HAP-1 (cell line): ENCODE results near the gene KCTD1.
A peak's percentile ranks its signal among the peaks of the same experiment; 100 is the strongest.

Source experiments
- DNase-seq, 2 experiments: peaks; one replicate each; pipeline ENCODE4 v3.0.0-alpha.2; 2016 to 2020; ENCODE audit warnings: low spot score in 2 of 2
- H3K27me3 ChIP-seq: fragments of 250-450 bp; sonication (Bioruptor Pico); 2 replicates; pipeline ENCODE4 v1.5.1; 2020; ENCODE audit warnings: low read depth, mild to moderate bottlenecking, moderate library complexity
- H3K36me3 ChIP-seq: fragments of 250-450 bp; sonication (Bioruptor Pico); replicated peaks from 2 replicates; pipeline ENCODE4 v1.5.1; 2020; ENCODE audit warnings: mild to moderate bottlenecking
- H3K4me1 ChIP-seq: fragments of 250-450 bp; sonication (Bioruptor Pico); 2 replicates; pipeline ENCODE4 v1.5.1; 2020; ENCODE audit warnings: mild to moderate bottlenecking
- H3K4me3 ChIP-seq: fragments of 250-450 bp; sonication (Bioruptor Pico); 2 replicates; pipeline ENCODE4 v1.5.1; 2020; ENCODE audit warnings: mild to moderate bottlenecking, moderate library complexity
- H3K9me3 ChIP-seq: fragments of 250-450 bp; sonication (Bioruptor Pico); 2 replicates; pipeline ENCODE4 v1.5.1; 2020; ENCODE audit warnings: mild to moderate bottlenecking, moderate library complexity
- in situ Hi-C: fragments of 300-500 bp; cut with MboI; formaldehyde crosslinking; loops from 3 replicates; pipeline ENCODE4 v1.14.3; 2020; ENCODE audit warnings: low sequenced_read_pairs, inconsistent platforms, mixed read lengths

KCTD1 gene

GRCh38 chr18:26544451-26544850 lies 3.9 kb downstream of the KCTD1 start:
- no peak for DNase-seq
- in situ Hi-C loops: no loop called here
- H3K4me3 ChIP-seq: no peak overlapping the region
- peaks cover 19% of the 10 kb centered on the region for H3K4me1 ChIP-seq
- H3K9me3 ChIP-seq: no peaks in the 10 kb centered on the region
- no peaks in the 10 kb centered on the region for H3K27me3 ChIP-seq
- no peaks in the 10 kb centered on the region; the same call in 1 of the 2 replicates for H3K36me3 ChIP-seq

DNA sequence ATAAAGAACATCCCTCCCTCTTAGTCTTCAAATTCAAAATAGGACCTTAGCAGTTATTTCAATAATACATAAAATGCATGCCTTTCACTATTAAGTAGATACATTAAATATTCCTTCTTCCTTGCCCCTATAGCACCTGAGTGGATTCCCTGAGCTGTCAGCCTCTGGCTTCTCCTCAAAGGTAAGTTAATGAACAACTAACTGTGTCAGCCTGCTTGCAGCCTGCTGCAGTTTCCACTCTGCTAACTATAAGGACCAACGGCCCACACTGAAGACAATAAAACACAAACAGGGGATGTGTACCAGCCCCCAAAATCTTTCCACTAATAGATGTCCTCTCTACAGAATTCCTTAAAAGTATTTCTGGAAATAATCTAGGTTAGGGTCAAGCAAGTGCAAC lies 5.0 kb downstream of the KCTD1 start:
- in situ Hi-C loops: no loop called here
- peaks cover 19% of the 10 kb centered on the region for H3K4me1 ChIP-seq
- no peaks in the 10 kb centered on the region for H3K9me3 ChIP-seq
- H3K36me3 ChIP-seq: no peaks in the 10 kb centered on the region; the same call in 1 of the 2 replicates
- DNase-seq: no peak
- no peaks in the 10 kb centered on the region for H3K27me3 ChIP-seq
- no peak overlapping the region for H3K4me3 ChIP-seq

DNA sequence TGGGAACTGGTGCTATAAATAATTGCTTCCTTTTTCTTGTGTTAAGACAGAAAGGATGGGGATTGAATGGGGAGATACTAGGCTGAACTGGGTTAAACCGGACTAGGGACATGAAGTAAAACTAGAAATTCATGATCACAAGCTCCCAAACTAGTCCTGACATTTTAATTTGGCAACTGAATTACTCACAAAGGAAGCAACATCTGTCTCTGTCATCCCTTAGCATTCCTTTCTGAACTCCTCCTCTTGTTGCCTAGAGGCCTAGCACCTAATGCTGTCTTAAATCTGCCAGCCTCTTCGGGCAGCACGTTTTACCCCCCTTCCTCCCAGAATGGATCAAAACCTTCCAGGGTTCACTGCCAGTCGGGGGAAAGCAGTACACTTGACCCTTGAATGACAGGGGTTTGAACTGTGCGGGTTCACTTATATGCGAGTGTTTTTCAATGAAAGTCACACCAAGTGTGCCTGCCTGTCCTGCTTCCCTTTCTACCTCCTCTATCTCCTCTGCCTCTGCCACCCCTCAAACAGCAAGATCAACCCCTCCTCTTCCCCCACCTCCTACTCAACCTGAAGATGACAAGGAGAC lies 8.2 kb downstream of the KCTD1 start:
- in situ Hi-C loops: no loop called here
- Histone ChIP-seq H3K27me3 (no peaks in the 10 kb centered on the region), H3K4me3 (no peak overlapping the region), H3K4me1 (peaks cover 11% of the 10 kb centered on the region), H3K9me3 (no peaks in the 10 kb centered on the region), H3K36me3 (no peaks in the 10 kb centered on the region)
- DNase-seq: no peak

DNA sequence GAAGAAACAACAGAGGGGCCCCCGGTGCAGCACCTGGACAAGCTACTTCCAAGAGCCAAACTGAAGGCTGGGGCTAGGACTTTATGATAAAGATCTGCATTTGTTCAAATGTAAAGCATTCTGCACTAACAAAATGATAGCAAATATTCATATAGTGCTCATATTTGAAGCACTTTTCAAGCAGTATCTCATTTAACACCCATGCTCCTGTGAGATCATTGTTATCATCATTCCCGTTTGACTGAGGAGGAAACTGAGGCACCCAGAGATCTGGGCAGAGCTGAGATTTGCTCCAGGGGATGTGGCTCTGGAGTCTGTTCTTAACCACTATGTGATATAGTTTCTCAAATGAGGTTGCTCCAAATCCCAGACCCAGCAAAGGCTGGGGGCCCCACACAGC lies 9.8 kb downstream of the KCTD1 start:
- Histone ChIP-seq H3K4me1 (peaks cover under 1% of the 10 kb centered on the region; the same call in 1 of the 2 replicates), H3K9me3 (no peaks in the 10 kb centered on the region), H3K36me3 (no peaks in the 10 kb centered on the region), H3K27me3 (no peaks in the 10 kb centered on the region), H3K4me3 (no peak overlapping the region)
- in situ Hi-C loops: no loop called here
- DNase-seq: no peak

GRCh38 chr18:26536664-26537063 lies 11.7 kb downstream of the KCTD1 start:
- DNase-seq: no peak
- no peaks in the 10 kb centered on the region for H3K9me3 ChIP-seq
- no peaks in the 10 kb centered on the region for H3K36me3 ChIP-seq
- in situ Hi-C loops: no loop called here
- peaks cover 8% of the 10 kb centered on the region for H3K4me1 ChIP-seq
- no peaks in the 10 kb centered on the region for H3K27me3 ChIP-seq
- H3K4me3 ChIP-seq: no peak overlapping the region

GRCh38 chr18:26536032-26536431 lies 12.3 kb downstream of the KCTD1 start:
- peaks cover 11% of the 10 kb centered on the region for H3K4me1 ChIP-seq
- H3K4me3 ChIP-seq: no peak overlapping the region
- no peaks in the 10 kb centered on the region for H3K36me3 ChIP-seq
- H3K9me3 ChIP-seq: no peaks in the 10 kb centered on the region
- in situ Hi-C loops: no loop called here
- DNase-seq: no peak
- H3K27me3 ChIP-seq: no peaks in the 10 kb centered on the region

DNA sequence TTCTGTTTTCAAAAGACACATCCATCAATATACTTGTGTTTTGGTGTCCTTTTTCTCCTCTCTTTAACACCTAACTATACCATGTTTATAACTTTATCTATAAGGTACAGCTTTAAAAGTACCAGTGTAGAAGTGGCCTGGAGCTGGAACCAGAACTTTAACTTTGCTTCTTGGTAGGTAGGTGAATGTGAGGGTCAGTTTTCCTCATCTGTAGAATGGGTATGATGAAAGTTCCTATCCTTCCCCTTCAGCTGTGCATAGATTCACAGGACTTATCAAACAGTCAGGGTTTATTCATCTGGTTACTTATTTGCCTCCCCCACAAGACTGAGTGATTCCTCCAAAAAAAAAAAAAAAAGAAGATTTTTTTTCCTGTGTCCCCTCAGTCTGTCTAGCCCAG lies 12.7 kb downstream of the KCTD1 start:
- H3K4me1 ChIP-seq: peaks cover 11% of the 10 kb centered on the region

GRCh38 chr18:26532367-26533340 lies 15.7 kb downstream of the KCTD1 start:
- H3K27me3 ChIP-seq: no peaks in the 10 kb centered on the region
- peaks cover 13% of the 10 kb centered on the region for H3K4me1 ChIP-seq
- H3K36me3 ChIP-seq: no peaks in the 10 kb centered on the region
- no peak for DNase-seq
- in situ Hi-C loops: loop anchor here (5.0 kb wide), 1 partner anchor 70 kb away; no protein-coding TSS in a partner anchor
- no peaks in the 10 kb centered on the region for H3K9me3 ChIP-seq
- H3K4me3 ChIP-seq: no peak overlapping the region

More for the DNA sequence above, 12.7 kb downstream of the KCTD1 start:
- Histone ChIP-seq H3K4me3 (no peak overlapping the region), H3K9me3 (no peaks in the 10 kb centered on the region), H3K27me3 (no peaks in the 10 kb centered on the region), H3K36me3 (no peaks in the 10 kb centered on the region)
- in situ Hi-C loops: no loop called here
- DNase-seq: no peak

GRCh38 chr18:26531605-26532298 lies 16.6 kb downstream of the KCTD1 start:
- Histone ChIP-seq H3K4me1 (peaks cover 21% of the 10 kb centered on the region), H3K9me3 (no peaks in the 10 kb centered on the region), H3K36me3 (no peaks in the 10 kb centered on the region), H3K4me3 (no peak overlapping the region), H3K27me3 (no peaks in the 10 kb centered on the region)
- in situ Hi-C loops: loop anchor here (5.0 kb wide), 1 partner anchor 69 kb away; no protein-coding TSS in a partner anchor
- DNase-seq: peak; percentile 69 to 98

GRCh38 chr18:26526966-26527234 lies 21.5 kb downstream of the KCTD1 start:
- DNase-seq: no peak
- Histone ChIP-seq H3K36me3 (no peaks in the 10 kb centered on the region), H3K4me1 (peaks cover 13% of the 10 kb centered on the region), H3K4me3 (no peak overlapping the region), H3K9me3 (no peaks in the 10 kb centered on the region), H3K27me3 (no peaks in the 10 kb centered on the region)
- in situ Hi-C loops: no loop called here

GRCh38 chr18:26526128-26526965 lies 22.0 kb downstream of the KCTD1 start:
- in situ Hi-C loops: no loop called here
- Histone ChIP-seq H3K36me3 (no peaks in the 10 kb centered on the region), H3K4me1 (peaks cover 11% of the 10 kb centered on the region), H3K9me3 (no peaks in the 10 kb centered on the region), H3K4me3 (no peak overlapping the region), H3K27me3 (no peaks in the 10 kb centered on the region)
- no peak for DNase-seq

GRCh38 chr18:26524504-26525351 lies 23.6 kb downstream of the KCTD1 start:
- Histone ChIP-seq H3K27me3 (no peaks in the 10 kb centered on the region), H3K4me1 (peaks cover 18% of the 10 kb centered on the region), H3K9me3 (no peaks in the 10 kb centered on the region), H3K36me3 (no peaks in the 10 kb centered on the region), H3K4me3 (no peak overlapping the region)
- in situ Hi-C loops: no loop called here
- no peak for DNase-seq
